HG03097 (cell line): ENCODE data around the gene C19orf85.
"Not testable (repeated sequence)": the region's sequence is repeated elsewhere in the genome, so short reads cannot be mapped to it uniquely, and the experiment has no call there.

Experiments used
- ATAC-seq: cut with Tn5 transposase; IDR thresholded peaks from one replicate; pipeline ENCODE4 v1.9.1; 2021; ENCODE audit not compliant: unreplicated experiment, low FRiP score

The C19orf85 gene

DNA sequence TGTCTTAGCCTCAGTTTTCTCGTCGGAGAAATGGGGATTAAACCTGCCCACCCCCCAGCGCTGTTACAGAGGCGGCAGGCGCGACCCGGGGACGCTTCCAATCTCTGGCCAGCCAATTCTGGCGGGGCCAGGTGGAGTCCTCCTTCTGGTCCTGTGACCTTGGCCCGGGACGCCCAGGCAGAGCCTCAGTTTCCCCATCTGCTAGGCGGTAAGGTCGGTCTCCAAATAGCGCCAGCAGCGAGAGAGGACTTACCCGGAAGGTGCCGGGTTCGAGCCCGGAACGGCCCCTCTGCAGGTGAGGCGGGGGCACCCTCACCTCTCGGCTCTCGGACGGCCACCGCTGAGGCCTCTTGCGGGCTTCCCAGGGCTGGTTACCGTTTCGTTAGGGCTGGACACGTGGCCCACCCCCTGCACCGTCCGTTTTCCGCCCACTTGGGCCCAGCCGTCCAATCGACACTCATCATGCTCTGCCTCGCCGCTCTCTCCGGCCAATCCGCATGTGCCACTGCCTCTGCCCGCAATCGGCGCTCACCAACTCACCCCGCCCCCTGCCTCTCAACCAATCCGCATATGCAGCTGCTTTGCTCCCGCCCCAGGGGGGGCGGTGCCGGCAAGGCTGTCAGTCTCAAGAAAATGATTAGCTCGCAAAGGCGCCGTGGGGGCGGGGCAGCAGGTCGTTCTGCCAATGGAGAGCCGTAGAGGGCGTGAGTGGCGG is 3.1 kb downstream of the C19orf85 start, which contains the start of gene ISOC2:
Gene ISOC2, minus strand, starts transcription at position 384 of the 715 bp plus-strand sequence. CDS start 5,156 bp downstream, outside the sequence.
- peak; percentile 91 for ATAC-seq

DNA sequence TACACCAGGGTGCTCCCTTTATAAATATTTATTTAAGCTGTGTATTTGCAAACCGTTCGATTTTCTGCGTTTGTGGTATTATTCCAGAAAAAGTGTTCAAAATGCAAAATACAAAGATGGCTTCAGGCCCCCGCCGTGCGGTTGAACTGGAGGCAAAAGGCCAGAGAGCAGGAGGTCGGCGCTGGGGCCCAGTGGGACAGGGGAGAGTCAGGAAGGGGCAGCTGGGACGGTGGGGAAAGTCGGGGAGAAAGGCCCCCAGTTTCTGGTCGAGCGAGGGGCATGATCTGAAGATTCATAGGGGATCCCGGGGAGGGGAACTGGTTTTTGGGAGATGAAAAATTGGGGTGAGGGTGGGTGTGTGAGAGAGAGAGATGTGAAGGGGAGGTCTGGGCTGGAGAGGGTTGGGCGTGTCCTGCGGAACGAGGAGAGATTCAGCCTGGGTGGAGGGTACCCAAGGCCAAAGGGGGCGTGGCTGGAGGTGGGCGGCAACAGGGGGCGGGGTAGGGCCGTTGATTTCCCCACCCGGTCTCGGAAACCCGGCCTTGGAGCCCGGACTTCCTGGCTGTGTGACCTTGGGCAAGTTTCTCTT is 3.8 kb downstream of the C19orf85 start:
- ATAC-seq, result no peak

DNA sequence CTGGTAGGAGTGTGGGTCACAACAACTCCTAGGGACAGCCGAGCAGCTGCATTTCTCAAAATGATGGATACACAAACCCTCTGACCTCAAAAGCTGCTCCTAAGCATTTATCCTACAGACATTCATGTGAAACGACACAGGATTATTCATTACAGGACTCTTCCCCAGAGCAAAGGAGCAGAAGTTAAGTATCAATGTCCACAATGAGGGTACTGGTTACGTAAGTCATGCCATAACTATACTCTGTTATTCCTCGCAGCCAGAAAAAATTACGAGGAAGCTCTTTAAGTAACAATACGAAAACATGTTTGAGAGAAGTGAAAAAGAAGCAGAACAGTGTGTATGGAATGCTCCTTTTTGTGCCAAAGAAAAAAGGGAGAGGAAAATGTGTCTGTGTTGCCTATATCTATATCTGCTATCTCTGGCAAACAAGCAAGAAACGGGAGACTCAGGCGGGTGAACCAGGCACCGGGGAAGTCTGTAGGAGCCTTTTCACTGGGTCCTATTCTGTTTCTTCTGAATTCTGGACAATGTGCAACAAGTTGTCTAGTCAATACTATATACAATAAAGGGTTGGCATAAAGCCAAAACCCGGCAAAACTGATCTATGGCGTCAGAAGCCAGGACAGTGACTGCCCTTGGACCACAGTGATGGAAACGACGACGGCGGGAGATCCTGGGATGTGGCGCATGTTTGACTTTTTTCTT is 4.4 kb downstream of the C19orf85 start:
- ATAC-seq, result no peak

DNA sequence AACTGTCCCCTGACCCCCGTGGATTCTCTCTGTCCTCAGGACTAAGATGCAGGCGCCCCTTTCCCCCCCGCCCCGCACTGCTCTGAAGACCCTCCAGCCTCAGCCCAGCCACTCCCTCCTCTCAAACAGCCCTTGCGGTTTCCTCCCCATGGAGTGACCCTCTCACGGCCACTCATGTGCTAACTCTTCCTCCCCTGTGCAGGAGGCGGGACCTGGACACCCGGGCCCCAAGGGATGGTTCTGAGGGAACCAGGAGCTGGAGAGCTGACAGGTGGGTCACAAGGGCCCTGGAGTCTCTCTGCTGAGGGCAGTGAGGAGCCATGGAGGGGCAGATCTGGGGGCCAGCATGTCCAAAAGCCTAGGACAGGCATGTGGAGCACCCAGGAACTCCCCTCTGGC is 5.0 kb downstream of the C19orf85 start:
- ATAC-seq, result no peak

DNA sequence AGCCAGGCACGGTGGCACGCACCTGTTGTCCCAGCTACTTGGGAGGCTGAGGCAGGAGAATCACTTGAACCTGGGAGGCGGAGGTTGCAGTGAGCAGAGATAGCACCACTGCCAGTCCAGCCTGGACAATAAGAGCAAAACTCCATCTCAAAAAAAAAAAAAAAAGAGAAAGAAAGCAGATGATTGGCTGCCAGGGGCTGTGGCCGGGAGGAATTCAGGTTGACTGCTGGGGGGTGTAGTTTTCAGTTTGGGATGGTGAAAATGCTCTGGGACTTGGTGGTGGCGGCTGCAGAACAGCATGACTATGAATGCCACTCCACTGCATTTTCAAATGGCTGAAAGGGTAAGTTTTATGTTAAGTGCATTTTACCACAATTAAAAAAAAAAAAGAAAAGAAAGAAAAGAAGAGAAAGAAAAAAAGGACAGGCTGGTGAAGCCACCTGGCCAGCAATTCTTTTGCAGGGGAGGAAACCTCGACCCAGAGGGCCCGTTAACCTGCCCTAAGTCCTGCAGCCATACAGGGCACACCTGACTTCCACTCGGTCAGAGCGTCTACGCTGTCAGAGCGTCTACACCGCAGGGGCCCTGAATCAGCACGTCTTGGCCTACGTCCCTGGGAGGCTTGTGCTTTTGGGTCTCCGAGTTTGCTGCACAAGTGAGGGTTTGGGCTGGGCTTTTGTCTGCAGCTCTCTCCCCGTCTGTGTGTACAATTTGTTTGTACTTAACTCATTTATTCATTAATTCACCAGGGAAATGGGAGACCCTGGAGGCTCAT is 6.7 kb downstream of the C19orf85 start:
- no peak for ATAC-seq

DNA sequence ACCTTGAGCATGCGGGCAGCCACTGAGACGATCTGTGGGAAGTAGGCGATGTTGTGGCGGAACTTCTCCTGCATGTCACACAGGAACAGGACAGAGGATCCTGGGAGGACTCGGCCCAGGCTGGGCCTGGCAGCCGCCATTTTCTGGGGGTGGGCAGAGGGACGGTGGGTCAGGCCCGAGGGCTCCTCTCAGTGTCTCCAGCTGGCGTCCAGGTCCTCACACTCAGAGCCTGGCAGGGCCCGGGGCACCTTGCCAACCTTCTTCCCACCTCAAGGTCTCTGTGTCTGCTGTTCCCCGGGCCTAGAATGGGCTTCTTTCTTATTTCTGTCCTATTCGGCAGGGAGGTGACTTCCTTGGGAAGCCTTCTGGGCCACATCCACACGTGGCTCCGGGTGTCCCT is 8.2 kb downstream of the C19orf85 start:
- ATAC-seq, result no peak

DNA sequence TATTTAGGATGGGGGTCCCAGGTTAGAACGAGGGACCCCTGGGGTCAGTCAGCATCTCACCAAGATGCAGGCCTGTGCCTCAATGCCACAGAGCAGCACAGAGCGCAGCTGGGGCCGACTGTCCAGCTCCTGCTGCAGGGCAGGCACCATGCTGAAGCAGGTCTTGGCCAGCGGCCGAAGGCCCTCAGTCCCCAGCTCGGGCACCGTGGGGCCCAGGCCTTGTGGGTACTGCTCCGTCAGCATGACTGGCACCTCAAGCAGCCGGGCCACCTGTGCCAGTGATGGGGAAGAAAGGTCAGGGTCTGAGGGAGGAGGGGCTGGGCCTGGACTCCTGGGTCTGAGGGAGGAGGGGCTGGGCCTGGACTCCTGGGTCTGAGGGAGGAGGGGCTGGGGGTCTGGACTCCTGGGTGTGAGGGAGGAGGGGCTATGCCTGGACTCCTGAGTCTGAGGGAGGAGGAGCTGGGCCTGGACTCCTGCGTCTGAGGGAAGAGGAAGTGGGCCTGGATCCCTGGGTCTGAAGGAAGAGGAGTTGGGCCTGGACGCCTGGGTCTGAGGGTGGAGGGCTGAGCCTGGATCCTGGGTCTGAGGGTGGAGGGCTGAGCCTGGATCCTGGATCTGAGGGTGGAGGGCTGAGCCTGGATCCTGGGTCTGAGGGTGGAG is 8.8 kb downstream of the C19orf85 start:
- no peak for ATAC-seq

DNA sequence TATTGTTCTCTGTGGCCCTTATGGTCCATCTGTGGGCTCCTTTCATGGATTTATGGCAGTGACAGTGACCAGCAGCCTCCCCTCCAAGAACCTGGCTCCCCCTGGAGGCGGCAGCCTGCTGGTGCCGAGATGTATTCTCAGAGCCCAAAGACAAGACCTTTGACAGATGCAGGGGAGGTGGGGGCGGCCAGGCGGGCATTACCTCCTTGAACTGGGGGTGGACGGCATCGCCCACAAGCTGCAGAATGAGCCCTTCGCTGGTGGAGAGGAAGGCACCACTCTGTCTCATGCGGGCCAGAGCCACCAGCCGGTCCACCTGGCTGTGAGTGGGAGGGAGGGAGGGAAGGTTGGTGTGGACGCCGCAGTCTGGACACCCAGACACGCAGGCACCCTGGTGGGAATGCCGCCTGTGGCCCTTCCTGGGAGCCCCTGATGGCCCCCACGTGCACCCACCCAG is 9.7 kb downstream of the C19orf85 start:
- no peak for ATAC-seq

DNA sequence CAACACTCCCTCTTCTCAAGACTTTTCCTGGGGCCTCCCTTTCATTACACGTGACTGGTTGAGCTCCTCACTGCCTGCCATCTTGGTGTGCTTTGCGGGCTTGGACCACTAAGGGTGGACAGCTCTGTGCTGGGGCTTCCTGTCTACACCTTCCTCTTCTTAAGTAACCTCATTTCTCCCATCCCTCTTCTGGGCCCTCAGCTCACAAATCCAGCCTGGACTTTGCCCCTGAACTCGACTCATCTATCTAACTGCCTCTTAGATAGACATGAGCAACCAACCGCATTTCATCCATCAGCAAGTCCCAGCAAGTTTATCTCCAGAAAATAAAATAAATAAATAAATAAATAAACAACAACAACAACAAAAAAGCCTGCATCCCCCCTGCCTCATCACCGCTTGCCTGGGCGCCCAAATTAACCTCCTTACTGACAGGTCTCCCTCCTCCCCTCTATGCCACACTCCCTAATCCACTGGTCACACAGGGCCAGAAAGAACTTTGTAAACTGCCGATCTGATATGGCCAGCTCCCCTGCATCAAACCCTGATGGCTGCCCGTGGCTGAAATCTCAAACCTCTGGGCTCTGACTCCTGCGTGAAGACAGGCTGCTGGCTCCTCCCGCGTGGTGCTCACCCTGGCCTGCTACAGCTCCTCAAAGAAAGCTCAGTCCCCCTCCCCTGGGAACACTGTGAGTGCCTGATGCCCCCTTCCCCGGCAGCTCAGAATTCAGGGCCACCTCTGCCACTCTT is 10.9 kb downstream of the C19orf85 start:
- no peak for ATAC-seq

DNA sequence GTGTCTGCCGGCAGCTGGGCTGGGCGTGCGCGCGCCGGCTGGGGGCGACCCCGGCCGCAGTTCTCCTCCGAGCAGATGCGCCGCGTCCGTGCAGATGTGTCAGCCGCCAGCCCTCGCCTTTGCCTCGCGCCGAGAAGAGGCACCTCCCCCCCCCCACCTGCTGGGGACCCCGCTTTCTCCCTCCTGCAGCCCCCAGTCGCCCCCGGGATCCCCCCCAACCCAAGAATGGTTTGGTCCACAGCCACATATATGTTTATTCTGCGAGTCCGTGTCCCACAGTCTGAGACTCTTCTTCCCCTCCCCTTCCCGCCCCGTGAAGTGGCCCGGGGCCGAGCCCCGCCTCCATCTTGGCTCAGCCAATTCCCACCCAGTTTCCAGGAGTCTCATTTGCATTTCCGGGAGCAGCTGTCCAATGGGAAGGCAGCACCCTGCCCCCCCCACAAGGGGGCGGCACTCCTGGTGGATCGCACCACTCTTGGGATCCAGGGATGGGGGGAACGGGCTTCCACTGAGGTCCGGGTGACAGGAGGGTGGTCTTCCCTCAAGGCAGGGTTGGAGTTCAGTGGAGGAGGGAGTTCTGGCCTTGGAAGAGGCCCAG is 11.7 kb downstream of the C19orf85 start:
- no peak for ATAC-seq

DNA sequence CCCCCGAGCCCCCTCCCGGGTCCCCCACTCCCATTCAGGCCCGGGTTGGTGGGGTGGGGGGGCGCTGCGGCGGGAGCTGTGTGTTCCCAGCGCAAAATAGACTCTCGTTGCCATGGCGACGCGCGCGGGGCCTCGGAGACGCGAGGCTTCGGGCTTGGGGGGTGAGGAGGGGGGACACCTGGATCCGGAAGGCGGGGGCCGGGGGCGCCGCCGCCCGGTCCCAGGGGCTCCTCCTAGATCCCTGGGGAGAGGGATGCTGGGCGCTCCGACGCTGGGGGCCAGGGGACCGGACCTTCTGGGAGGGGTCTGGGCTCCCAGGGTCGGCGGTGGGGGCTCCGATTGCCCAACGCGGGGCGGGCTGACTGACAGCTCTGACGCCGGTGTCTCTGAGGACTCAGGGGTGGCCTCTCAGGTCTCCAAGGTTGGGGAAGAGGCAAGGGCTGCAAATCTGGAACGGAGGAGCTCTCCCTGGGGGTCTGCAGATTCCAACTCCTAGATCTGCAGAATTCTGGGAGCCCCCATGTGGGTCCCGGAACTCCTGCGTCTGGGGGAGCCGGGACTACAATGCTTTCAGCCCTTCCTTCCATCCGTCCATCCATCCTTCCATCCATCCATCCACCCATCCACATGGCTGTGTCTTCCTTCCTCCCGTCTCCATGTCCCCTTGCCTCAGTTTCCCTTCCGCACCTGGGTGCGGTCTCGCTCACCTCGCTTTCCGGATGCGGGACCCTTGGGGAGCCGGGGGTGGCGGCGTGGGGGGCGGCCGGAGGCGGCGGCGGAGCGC is 12.4 kb downstream of the C19orf85 start:
- no peak for ATAC-seq

DNA sequence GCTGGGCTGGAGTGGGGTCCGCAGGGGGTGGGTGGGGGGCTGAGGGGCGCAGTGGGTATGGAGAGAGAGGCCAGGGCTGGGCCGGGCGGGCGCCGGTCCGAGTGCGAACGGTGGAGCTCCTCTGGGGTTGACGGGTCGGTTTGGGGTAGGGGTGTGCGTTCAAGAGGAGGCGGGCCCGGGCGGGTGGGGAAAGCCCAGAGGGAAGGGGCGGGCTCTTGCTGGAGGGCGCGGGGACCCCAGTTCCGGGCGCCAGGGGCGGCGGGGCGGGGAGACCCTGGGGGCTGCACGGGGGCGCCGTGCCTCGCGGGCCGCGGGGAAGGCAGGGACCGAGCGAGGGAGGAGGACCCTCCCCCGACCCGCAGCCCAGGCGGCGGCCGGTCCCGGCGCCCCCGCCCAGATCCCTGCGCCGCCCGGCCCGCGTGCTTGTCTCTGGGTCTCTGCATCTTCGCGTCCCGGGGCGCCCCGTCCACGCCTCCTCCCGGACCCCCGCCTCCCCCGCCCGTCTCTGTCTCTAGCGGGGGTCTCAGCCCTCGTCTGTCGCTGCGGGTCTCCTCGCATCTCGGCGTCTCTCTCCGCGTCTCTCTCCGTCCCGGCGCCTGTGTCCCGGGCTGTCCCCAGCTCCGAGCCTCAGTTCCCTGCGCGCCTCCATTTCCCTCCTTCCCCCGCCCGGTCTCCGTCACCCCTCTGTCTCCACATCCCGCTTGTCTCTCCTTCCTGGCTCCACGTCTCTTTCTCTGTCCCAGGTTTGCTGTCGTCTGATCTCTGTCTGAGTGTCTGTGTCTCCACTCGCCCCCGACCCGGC is 13.2 kb downstream of the C19orf85 start:
- no peak for ATAC-seq

DNA sequence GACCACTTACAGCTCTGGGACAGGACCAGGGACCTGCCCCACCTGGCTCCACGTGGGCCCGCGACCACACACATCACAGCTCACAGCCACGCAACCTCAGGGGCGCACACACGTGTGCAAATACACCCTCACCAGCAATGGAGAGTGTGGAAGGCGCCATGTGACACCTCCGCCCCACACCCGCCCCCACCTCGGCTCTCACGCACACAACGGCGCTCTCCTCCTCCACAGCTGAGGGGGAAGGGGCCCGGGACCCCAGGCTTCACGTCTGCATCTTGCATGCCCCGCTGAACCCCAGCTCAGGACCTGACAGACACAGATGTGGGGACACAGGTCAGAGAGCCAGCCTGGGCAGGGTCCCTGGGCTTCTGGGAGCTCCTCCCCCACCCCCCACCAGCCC is 15.1 kb downstream of the C19orf85 start:
- ATAC-seq, result no peak

DNA sequence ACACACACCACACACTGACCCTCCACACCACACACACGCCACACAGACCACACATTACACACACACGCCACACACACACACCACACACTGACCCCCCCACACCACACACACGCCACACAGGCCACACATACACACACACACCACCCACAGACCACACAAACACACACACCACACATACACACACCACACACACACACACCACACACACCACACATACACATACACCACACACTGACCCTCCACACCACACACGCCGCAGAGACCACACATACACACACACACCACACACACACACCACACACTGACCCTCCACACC is 16.4 kb downstream of the C19orf85 start:
- not testable (repeated sequence) for ATAC-seq

DNA sequence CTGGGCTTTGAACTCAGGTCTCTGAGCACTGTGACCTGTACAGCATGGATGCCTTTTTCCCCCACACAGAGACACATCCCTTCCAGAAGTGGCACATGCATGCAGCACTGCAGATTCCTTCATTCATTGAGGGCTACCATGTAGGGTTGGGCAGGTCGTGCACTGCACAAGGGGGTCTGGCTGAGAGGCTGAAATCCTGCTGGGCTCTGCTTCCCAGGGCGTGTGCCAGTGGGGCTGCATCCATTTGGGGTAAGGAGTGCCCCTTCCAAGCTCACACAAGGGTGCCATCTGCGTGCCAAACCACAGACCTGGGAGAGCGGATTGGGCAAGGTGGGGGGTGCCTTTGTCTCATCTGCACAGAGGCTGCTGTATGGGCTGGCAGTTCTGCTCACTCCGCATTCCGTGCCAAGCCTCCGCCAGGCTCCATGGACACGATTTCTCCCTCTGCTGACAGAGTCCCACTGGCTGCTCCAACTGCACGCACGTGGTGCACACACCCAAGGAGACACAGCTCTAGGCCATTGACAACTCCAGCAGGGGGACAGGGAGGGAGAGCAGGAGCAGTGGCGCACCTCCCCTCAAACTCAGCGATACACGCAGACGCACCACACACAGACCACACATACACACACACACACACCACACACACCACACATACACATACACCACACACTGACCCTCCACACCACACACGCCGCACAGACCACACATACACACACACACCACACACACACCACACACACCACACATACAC is 17.0 kb downstream of the C19orf85 start:
- no peak for ATAC-seq

DNA sequence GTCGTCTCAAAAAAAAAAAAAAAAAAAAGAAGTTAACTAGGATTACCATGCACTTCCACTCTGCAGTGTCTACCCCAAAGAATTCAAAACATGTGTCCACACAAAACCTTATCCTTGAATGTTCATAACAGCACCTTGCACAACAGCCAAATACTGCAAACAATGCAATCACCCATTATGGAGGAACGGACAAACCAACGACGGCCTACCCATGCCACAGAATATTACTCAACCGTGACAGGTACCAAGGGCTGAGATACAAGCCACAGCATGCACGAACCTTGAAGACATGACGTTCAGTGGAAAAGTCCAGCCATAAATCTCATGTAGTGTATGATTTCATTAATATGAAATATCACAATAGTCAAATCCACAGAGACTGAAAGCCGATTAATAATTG is 18.5 kb downstream of the C19orf85 start:
- ATAC-seq, result no peak

DNA sequence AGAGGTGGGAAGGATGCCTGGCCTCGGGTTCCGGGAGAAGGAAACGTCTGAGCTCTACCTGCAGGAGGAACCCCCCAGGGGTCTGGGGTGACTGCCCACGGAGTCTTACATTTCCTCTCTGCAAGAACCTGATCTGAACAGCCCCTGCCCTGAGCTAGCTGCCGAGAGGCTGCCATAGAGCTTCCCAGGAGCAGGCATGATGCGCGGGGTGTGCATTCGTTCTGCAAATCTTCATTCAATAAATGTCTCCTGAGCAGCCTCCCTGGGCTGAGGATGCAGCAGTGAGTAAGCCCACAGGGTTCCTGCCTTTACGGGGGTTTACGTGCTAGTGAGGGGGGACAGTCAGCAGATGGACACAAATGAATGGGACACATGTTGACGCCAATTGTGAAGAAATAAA is 19.9 kb downstream of the C19orf85 start:
- ATAC-seq, result no peak
